ENCODE data around the gene INHBA.

Gene INHBA

DNA sequence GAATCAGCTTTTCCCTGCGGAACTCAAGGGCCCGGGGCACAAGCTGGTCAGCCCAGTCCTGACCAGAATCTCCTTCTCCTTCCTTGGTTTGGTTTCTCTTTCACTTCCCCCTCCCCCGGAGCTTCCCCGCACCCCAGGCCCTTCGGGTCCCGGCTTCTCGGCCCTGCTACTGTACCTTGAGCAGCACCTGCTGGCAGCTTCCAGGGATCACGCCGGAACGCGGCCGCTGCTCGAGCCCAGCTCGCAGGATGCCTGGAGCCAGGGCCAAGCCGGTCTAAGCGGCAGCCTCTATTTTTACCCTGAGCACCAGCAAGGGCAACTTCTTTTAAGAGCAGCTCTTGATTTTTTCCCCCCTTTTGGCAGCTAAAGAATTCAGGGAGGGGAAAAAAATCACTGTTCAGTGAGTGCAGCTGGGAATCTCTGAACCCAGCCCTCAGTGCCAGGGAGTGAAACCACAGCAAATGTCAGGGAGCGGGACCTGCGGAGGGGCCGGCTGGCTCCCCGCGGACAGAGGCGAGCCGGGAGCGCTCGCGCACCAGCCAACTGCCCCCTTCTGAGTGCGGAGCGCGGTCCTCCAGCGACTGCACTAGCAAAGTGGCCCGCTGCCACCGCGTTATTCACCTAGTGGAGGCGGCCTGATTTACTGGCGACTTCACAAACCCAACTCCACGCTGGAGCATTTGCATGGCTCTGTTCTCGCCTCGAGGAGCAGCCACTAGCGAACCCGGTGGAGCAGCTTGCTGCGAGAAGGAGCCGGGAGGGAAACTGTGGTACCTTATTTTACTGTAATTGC lies 2.4 kb upstream of the INHBA start:
- TF ChIP-seq CTCF (conservative IDR thresholded peaks at IDR 0.05) (peak; percentile 94), ZFX (IDR thresholded peaks at IDR 0.05) (no peak)
- peak overlapping the region; percentile 30 for H3K27ac ChIP-seq

GRCh38 chr7:41701068-41701941 lies 1.6 kb downstream of the INHBA start:
- H3K27ac ChIP-seq = no peak overlapping the region
- TF ChIP-seq ZFX (IDR thresholded peaks at IDR 0.05) (no peak), CTCF (conservative IDR thresholded peaks at IDR 0.05) (no peak)

GRCh38 chr7:41700044-41700471 lies 2.8 kb downstream of the INHBA start:
- TF ChIP-seq CTCF (conservative IDR thresholded peaks at IDR 0.05) (no peak), ZFX (IDR thresholded peaks at IDR 0.05) (no peak)
- H3K27ac ChIP-seq = no peak overlapping the region

DNA sequence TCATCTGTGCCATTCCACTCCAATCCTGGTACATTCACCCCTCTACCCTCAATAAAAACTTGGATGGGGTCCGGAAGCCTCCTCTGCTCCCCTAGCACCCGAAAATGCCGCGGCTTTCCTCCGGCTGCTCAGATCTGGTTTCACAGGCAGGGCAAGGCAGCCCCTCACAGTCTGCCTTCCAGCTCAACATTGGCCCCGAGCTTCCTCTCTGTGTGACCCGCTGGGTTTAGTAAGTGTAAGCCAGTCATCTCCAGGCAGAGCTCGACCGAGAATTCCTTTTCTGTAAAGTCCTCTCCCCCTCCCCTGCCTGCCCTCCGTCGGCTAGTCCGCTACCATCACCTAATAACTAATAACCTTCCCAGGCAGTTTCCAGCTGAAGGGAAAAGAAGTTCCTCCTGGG lies 3.4 kb downstream of the INHBA start:
- H3K27ac ChIP-seq = no peak overlapping the region
- TF ChIP-seq ZFX (IDR thresholded peaks at IDR 0.05) (no peak), CTCF (conservative IDR thresholded peaks at IDR 0.05) (no peak)

DNA sequence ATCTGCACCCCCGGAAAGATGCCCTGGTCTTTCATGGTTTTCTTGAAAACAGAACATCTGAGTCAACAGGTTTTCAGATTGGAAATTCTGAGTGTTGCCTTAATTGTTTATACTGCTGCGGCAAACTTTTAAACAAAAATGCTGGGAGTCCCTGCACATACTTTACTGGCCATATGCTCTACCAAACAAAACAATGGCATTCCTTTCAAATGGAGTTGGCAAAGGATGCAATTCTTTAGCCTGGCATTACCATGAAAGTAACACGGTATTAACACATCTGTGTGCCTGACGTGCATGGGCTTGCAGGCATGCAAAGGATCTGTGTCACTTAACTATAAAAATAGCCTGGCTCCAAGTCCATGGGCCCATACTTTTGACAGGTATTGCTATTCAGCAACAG lies 4.2 kb downstream of the INHBA start:
- TF ChIP-seq CTCF (conservative IDR thresholded peaks at IDR 0.05) (no peak), ZFX (IDR thresholded peaks at IDR 0.05) (no peak)
- no peak overlapping the region for H3K27ac ChIP-seq

DNA sequence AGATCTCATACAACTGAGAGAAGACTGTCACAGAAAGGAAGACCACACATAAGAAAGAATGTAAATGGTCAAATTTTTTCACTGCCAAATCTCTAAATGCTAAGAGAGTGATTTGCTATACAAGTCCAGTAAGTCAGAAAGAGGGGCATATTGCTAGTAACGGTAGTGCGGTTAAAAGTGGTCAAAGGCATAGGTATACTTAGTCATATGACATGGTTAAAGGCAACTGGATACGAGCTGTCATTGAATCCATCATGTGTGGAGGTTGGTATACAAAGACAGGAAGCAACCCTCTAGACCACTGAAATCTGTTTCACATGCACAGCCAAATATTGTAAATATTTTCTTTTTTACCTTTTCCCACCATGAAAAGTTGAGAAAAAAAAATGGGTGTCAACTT lies 4.8 kb downstream of the INHBA start:
- no peak overlapping the region for H3K27ac ChIP-seq
- TF ChIP-seq ZFX (IDR thresholded peaks at IDR 0.05) = no peak
- TF ChIP-seq CTCF (conservative IDR thresholded peaks at IDR 0.05) = no peak

DNA sequence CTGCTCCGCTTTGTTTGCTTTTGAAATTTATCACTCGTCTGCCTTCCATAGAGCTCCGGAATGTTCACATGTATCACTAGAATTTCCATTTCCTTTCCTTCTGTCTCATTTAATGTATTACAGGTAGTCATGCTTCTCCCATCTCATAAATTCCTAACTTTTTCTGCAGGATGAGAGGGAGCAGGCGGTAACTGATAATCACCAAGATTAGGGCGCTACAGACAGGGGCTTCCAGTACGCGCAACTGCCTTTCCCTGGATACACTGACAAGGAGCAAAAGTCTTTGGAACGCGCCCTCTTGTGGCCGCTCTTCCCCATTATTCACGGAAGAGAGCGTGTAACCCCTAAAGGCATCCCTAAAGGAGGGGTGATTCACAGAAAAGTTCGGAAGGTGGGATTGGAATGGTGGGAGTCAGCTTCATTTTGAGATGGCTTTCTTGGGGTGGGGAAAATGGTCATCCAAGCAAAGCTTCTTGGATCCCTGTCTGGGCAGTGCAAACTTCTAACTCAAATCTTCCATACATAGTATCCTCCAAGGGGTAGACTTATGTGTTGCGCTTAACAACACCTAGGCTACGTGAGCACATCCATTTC lies 6.5 kb downstream of the INHBA start:
- H3K27ac ChIP-seq = no peak overlapping the region
- TF ChIP-seq CTCF (conservative IDR thresholded peaks at IDR 0.05) (peak; percentile 89), ZFX (IDR thresholded peaks at IDR 0.05) (no peak)

Data from C4-2B (cell line).